DMS153 (cell line): ENCODE data around the gene CPZ.

Experiments used
- DNase-seq: peaks from one replicate; lab custom pipeline; 2025; lab: John Stamatoyannopoulos, UW

The CPZ gene

DNA sequence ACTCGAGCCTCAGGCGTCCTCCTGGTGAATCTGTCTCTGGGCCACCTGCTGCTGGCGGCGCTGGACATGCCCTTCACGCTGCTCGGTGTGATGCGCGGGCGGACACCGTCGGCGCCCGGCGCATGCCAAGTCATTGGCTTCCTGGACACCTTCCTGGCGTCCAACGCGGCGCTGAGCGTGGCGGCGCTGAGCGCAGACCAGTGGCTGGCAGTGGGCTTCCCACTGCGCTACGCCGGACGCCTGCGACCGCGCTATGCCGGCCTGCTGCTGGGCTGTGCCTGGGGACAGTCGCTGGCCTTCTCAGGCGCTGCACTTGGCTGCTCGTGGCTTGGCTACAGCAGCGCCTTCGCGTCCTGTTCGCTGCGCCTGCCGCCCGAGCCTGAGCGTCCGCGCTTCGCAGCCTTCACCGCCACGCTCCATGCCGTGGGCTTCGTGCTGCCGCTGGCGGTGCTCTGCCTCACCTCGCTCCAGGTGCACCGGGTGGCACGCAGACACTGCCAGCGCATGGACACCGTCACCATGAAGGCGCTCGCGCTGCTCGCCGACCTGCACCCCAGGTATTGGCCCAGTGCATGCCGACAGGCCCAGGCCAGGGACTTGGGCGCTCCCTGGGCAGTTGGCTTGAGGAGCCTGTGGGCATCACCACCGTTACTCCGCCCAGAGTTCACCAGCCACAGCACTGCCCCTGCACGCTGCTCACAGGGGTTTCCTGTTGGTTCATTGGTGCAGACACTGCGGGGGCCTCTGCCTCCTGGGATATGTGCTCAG is 11.3 kb upstream of the CPZ start:
- no peak for DNase-seq

DNA sequence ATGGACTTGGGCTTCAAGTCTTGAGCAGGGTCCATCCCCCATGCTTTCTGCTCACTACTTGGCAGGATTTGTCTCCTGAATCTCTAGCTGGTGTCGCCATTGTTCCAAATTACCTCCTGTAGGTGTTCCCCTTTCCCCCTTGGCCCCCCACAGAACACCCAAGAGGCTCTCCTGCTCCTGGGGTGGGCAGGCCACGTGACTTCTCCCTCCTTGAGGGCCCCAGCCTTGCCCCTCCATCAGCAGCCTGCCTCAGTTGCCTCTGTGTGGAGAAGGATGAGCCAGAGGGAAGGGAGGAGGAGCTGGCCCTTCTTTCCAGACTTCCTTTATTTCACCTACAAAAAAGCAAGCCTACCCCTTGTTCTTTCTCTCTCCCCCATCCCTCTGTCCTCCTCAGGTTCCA is 10.5 kb upstream of the CPZ start:
- DNase-seq, result no peak

DNA sequence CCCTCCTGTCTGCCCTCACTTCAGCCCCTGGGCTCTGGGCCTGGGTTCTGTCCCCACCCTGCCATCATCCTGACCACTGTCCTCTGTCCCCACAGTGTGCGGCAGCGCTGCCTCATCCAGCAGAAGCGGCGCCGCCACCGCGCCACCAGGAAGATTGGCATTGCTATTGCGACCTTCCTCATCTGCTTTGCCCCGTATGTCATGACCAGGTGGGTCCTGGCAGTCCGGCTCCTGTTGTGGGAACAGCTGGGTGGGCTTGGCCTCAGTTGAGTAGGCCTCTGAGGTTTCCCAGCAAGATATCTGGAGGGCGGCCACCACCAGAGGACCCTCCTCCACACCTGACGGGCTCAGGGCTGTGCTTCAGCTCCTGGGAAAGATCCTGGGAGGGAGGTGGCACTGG is 10.1 kb upstream of the CPZ start:
- DNase-seq, result no peak

DNA sequence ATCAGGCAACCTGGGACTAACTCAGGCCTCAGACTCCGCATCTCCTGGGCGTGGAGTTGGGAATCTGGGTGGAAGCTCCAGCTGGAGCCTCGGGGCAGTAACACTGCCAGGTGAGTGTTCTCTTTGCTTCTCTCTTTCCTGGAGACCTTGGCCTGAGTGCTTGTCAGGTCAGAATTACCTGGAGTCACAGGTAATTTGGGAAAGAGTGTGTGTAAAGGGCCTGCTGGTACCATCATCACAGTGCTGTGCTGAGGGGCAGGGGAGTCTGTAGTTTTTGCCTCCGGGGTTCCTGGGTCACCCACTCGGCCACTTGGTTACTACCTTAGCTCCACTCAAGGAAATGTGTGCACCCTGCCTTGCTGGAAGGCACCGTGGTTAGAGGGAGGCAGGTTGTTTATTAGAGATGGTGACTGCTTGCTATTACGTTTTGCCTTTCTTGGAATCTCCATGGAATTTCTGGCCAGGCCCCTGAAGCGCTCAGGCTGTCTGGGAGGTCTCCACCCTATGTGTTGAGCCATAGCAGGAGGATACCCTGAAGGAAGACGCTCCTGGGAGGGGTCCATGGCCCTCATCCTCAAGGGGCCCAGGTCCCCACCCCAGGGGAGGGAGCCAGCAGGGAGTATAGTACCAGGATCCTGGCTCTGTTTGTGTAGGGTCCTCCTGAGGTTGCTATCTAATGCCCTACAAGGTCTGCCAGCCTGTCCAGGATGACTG is 9.5 kb upstream of the CPZ start:
- no peak for DNase-seq

DNA sequence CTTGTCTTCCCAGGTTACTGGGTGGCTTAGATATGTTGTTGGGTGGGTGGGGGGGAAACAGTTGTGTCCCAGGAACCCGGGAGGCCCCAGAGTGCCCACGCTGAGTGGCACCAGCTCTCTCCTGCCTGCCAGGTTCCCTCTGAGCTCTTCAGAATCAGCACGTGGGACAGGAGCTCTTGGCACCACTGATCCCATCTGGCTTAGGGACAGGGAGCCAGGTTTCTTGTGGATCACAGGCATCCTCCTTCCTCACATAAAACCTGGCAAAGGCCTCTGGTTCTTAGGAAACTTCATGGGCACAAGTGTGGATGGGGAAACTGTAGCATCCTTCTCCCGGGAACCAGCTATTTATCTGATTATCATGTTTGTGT is 8.9 kb upstream of the CPZ start:
- DNase-seq, result no peak

DNA sequence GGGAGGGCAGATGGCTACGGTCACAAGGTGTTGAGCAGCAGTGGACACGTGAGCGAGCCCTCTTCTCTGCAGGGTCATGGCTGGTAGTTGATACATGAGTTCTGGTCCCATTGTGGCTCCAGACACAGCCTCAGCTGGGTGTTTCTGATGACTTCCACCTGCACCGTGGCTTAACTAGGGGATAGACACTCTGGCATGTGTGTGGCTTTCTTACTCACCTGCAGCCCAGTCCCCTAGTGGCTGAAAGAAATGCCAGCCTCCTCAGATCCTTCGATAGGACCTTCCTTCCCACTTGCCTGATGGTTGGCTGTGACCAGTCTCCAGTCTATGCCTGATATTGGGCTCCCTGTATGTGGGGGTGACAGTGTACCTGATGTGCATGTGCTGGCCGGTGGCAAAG is 7.4 kb upstream of the CPZ start:
- DNase-seq, result no peak

DNA sequence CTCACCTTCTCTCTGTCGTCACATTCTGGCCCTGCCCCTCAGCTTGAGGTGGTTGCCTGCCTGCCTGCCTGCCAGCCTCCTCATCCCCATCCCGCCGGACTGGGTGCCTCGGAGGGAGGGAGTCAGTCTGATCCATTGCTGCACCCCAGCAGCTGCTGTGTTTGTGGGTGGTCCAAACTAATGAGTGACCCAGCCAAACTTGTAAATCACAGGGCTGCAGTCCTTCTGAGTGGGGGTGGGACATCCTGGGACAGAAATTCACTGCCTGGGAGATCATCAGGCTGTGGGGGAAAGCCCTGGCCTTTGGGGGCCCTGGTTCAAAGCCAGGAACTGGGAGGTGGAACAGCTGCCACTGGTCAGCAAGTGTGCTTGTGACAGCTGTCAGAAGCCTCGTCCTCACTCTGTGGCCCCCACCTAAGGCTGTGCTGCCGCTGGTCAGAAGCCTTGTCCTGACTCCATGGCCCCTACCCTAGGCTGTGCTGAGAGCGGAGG is 6.8 kb upstream of the CPZ start:
- no peak for DNase-seq

DNA sequence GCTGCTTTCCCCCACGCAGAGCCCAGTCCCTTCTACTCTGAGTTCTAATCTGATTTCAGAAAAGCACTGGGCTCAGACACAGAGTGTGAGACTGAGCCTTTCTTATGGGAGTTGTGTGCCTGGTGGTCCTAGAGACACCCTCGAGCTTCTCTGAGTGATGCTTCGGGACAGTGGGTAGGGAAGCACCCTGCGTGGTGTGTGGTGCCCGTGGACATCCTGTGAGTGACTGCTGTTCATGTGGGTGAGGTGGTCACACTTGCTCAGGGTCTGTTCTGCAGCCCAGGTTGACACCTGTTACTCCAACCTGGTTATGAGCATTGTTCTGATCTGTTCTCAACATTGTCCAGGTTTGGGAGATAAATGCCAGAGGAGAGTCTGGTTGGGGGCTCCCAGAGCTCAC is 6.3 kb upstream of the CPZ start:
- DNase-seq, result no peak

DNA sequence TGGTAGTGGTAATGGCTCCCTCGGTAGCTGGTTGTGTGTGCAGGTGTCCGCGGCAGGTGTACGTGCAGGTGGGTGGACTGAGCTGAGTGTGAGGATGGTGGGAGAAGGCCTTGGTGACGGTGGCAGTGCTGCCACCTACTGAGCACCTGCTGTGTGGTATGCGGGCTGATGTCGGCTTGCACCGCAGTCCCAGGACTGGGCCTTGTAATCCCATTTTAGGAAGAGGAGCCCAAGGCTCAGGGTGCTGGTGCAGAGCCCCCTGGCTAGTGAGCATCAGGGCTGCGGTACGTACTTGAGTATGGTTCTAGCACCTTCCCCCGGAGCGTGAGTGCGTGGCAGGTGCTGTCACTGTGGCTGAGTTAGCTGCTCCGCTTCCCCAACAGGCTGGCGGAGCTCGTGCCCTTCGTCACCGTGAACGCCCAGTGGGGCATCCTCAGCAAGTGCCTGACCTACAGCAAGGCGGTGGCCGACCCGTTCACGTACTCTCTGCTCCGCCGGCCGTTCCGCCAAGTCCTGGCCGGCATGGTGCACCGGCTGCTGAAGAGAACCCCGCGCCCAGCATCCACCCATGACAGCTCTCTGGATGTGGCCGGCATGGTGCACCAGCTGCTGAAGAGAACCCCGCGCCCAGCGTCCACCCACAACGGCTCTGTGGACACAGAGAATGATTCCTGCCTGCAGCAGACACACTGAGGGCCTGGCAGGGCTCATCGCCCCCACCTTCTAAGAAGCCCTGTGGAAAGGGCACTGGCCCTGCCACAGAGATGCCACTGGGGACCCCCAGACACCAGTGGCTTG is 5.7 kb upstream of the CPZ start:
- no peak for DNase-seq

DNA sequence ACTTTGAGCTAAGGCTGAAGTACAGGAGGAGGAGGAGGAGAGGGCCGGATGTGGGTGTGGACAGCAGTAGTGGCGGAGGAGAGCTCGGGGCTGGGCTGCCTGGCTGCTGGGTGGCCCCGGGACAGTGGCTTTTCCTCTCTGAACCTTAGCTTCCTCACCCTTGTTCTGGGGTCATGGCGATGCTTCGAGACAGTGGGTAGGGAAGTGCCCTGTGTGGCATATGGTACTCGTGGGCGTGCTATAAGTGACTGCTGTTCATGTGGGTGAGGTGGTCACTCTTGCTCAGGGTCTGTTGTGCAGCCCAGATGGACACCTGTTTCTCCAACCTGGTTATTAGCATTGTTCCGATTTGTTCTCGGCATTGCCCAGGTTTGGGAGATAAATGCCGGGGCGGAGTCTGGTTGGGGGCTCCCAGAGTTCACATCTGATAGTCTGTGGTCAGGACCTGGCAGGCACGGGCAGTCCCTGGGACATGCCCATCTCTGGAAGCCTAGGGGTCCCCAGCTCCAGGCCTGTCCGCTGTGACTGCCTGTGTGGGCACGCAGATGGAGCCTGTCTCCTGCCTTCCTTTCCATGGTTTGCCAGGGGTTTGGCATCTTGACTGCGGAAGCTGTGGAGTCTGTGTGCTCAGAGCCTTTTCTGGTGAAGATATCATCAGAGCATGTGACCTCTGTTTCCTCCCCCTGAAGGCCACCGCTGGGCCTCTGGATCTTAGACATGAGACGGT is 4.9 kb upstream of the CPZ start:
- DNase-seq, result no peak

DNA sequence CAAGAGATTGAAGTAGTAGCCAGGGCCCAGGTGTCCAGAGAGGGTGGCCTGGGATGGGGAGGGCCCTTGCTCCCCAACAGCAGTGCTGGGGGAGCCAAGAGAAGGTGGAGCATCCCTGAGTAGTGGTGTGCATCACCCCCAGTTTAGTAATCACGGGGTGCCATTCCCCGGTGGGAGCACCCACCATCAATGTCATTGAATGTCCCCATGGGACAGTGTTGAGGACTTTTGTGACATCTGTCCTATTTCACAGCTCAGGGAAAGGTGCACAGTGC is 4.4 kb upstream of the CPZ start:
- no peak for DNase-seq

DNA sequence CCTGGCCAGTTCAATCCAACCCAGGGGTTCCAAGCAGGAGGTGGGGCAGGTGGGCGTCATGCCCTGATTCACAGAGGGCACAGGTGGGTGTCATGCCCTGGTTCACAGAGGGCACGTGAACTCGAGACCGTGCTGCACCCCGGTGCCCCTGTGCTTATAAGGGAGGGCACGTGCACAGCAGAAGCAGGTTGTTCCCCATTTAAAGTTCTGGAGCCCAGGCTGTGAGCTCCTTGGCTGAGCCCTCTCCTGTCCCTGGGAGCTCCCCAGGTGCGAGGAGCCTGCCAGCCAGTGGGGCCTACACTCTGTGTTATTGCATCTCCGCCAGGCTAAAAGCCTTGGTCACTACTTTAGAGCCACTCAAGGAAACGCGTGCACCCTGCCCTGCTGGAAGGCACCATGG is 3.2 kb upstream of the CPZ start:
- no peak for DNase-seq

DNA sequence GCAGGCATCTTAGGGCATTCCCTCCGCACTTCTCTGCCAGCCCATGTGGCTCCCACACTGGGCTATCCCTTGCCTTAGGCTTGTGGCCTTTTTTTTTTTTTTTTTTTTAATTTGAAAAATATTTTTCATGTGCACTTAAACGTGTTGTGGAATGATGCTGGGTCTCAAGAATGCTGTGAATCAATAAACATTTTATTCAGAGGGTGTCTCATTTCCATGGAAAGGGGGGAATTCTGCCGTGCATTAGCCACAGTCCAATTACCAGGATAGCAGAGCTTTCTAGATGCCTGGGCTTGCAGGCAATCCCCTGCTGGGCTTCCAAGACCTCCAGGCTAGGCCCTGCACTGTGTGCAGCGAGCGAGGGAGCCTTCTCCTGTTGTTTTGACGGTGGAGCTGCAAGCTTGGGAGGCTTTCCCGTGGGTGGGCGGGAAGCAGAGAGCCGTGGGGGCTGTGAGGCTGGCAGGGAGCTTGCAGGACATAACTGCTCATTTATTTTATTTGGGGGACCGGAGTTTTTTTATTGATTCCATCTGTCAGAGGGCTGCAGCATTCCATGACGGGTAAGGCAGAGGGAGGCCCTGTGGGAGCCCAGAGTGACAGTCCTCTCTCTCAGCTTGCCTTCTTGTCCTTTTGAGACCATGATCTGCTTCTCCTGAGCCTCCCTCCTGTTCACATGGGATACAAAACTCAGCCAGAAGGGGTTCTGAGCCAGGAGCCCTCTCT is 2.6 kb upstream of the CPZ start:
- no peak for DNase-seq

DNA sequence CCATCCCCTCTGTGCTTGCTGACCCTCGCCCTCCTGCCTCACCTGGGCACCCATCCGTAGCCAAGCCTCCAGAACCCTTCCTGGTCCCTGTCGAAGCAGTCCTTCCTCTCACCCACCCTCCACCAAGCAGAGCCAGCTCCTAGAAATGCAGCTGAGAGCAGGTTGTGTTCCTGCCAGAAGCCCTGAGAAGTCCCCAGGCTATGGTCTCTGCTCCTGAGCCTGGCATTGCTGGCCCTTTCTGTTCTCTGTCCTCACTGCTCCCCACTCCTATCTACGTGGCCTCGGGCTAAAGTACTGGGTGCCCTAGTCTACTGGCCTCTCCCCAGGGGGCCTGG is 2.1 kb upstream of the CPZ start:
- no peak for DNase-seq

DNA sequence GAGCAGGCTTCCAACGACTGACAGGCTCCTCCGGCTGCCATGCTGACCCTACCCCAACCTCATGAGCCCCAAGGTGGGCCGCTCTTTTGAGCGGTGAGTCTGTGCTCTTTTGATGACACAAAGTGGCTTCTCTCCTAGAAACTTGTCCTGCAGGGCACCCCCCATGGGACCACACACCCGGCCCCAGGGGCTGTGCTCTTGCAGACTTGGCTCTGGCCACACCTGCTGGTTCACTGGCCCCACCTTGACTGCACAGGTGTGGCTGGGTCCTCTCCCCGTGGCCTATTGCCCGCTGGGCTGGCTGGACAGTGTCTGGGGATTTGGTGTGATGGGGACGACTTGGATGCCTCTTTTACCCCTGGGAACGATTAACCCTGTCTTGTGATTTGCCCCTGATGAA is 1.5 kb upstream of the CPZ start:
- no peak for DNase-seq

DNA sequence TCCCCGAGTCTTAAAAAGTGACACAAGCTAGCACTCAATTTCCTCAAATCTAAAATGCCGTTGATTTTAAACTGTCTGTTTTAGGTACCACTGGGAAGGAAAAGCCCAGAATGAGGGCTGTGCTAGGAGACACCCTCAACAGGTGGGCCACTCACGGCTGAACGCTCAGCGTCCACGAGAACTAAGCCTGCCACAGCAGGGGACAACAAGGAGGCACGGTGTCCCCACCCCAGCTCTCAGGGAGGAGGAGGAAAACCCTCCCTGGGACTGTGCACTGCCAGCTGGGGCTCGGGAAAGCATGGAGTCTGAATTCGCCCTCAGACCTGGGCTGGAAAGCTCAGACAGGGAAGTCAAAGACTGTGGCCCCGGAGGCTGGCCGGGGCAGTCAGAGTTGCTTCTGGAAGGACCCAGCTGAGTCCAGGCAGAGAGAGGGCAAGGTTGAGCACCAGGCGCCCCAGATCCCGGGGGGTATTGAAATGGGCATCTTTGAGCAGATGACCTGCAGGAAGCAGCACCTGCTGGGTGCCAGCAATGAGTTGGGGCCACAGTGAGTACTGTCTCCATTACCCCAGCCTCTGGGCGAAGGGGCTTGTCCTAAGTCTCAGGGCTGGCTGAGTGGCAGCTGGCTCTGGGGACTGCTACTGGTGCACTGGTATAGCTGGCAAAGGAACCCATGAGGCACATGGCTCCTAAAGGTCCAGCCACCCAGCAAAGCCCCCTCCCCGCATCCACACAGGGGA is 769 bp upstream of the CPZ start:
- no peak for DNase-seq

DNA sequence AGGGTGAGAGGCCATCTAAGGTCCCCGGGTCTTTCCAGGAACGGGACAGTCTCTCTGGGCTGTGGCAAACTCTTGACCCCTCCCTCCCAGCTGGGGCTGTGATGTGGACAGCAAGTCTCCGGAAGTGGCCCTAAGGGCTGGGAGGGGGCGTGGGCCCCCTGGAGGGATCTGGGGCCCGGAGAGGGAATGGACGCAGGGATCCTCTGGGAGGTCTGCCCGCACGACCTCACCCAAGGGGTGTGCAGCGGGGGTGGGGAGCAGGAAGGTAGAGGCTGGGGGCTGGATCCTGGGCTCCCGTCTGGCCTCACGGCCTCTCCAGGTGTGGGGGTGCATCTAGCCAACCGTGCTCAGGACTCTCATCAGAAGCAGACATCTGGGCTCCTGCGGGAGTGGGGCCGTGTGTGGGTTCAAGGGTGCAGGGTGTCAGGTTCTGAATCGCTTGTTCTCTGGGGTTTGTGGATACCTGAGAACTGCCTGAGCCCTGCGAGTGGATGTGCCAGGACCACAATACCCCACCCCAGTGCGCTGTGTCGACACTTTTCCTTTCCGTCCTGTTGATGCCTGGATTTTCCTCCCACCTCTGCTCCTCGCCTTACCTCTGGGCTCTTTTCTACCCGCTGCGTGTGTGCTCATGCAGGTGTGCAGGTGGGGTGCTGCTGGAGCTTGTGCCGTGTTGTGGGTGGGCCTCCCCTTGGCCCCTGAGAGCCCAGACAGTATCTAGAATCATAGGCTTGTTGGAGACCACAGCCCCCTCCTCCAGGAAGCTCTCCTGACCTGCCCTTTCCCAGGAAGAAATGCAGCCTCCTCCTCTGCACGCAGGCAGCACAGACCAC is 915 bp downstream of the CPZ start:
- no peak for DNase-seq

DNA sequence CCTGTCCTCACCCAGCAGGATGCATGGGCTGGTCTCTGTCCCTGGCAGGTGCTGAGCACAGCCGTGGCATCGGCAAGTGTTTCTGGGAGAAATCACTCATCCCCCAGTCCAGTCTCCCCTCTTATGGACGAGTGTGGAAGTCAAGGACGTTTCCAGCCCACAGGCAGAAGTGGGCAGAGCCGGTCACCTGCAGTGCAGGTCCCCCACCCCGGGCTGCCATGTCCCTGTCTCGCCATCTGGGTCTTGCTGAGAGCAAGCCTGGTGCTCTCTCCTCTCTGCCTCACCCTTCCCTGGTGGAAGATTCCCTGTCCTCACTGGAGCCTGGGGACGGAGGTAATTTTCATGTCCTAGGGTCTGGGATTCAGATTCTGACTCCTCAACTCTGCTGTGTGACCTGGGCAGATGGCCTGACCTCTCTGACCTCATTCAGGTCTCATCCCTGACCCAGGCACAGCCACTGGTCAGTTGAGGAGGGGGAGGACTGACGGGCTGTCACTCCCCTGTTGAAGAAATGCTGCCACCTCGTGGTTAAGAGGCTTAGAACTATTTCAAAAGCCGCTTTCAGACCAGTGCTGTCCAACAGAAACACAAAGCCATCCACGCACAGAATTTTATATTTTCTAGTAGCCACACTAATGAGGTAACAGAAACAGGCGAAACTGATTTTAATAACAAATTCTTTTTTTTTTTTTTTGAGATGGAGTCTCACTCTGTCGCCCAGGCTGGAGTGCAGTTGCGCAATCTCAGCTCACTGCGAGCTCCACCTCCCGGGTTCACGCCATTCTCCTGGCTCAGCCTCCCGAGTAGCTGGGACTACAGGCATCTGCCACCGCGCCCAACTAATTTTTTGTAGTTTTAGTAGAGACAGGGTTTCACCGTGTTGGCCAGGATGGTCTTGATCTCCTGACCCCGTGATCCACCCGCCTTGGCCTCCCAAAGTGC is 1.8 kb downstream of the CPZ start:
- peak; percentile 1 for DNase-seq
